VCaP (cell line): ENCODE data around the gene NAIF1.

ENCODE experiments used
- H3K27ac ChIP-seq: fragments of 450-650 bp; 2 replicates; pipeline ENCODE4 v1.5.1; 2017
- TF ChIP-seq, protein P1 (sequence below): fragments of 450-650 bp; conservative IDR thresholded peaks from 2 replicates; pipeline ENCODE4 v1.5.1; 2017; ENCODE audit warnings: mild to moderate bottlenecking, moderate library complexity

The NAIF1 gene

DNA sequence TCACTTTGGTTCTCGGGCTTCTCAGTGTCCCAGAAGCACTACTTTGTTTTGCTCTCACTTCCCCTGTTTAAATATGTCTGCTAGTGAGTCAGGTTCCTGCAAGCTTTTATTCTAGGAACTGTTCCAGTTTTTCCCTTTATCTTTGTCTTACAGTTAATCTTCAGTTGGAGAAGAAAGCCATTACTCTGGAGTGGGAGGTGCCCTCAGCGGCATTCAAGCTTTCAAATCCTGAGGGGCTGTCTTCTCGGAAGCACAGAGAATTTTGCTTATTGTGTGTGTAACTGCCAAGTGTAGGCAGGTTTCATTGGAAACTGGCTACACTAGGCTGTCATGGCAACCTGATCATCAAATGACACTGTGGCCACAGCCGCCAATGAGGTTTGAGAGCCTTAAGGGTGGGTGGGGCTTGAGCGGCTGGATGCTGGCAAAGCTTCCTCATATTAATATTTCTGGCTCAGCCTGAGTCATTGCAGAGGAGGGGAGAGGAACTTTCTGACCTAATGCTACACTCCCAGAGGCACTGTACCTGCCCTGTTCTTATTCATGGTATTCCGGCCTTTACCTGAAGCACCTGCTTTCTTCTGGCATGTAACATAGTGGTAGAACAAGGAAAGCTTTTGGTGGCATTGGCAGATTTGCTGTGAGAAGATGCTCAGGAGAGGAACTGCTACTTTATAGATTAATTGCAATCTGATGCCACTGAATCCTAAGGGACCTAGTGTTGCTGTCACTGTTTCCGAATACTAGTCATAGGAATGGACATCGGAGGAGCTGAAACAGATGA, 27.2 kb upstream of the NAIF1 start:
- TF ChIP-seq, protein P1, sequence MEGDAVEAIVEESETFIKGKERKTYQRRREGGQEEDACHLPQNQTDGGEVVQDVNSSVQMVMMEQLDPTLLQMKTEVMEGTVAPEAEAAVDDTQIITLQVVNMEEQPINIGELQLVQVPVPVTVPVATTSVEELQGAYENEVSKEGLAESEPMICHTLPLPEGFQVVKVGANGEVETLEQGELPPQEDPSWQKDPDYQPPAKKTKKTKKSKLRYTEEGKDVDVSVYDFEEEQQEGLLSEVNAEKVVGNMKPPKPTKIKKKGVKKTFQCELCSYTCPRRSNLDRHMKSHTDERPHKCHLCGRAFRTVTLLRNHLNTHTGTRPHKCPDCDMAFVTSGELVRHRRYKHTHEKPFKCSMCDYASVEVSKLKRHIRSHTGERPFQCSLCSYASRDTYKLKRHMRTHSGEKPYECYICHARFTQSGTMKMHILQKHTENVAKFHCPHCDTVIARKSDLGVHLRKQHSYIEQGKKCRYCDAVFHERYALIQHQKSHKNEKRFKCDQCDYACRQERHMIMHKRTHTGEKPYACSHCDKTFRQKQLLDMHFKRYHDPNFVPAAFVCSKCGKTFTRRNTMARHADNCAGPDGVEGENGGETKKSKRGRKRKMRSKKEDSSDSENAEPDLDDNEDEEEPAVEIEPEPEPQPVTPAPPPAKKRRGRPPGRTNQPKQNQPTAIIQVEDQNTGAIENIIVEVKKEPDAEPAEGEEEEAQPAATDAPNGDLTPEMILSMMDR: no peak
- peak overlapping the region; percentile 68 for H3K27ac ChIP-seq

GRCh38 chr9:128093011-128093410, 25.9 kb upstream of the NAIF1 start:
- H3K27ac ChIP-seq: peak overlapping the region; percentile 68
- TF ChIP-seq, protein P1: no peak

GRCh38 chr9:128092199-128092977, 25.3 kb upstream of the NAIF1 start:
- TF ChIP-seq, protein P1: no peak
- H3K27ac ChIP-seq: peak overlapping the region; percentile 68

DNA sequence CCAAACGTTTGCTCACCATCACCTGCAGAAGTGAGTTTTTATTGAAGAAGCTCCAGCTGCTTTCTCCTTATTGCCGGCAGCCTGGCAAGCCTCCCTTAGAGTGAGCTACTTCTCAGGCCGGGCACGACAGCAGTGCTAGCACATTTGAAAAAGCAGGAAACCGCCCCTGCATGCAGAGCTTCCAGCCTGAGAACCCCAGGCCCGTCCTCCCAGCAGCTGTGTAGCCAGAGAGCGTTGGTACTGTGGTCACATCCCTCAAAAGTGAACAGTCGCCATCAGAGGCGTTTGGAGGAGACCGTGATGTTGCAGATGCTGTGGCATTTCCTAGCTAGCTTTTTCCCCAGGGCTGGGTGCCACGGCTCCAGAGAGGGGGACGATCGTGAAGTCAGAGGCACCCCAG, 24.5 kb upstream of the NAIF1 start:
- H3K27ac ChIP-seq: peak overlapping the region; percentile 68
- TF ChIP-seq, protein P1: no peak

- H3K27ac ChIP-seq: peak overlapping the region; percentile 68
- TF ChIP-seq, protein P1: no peak
These were observed 24.0 kb upstream of the NAIF1 start for GRCh38 chr9:128091144-128091543.

- 0 out of 2 replicates have a peak overlapping the region, but pooled peaks have one; percentile 68 for H3K27ac ChIP-seq
- TF ChIP-seq, protein P1: no peak
These were observed 22.2 kb upstream of the NAIF1 start for GRCh38 chr9:128089299-128089698.

DNA sequence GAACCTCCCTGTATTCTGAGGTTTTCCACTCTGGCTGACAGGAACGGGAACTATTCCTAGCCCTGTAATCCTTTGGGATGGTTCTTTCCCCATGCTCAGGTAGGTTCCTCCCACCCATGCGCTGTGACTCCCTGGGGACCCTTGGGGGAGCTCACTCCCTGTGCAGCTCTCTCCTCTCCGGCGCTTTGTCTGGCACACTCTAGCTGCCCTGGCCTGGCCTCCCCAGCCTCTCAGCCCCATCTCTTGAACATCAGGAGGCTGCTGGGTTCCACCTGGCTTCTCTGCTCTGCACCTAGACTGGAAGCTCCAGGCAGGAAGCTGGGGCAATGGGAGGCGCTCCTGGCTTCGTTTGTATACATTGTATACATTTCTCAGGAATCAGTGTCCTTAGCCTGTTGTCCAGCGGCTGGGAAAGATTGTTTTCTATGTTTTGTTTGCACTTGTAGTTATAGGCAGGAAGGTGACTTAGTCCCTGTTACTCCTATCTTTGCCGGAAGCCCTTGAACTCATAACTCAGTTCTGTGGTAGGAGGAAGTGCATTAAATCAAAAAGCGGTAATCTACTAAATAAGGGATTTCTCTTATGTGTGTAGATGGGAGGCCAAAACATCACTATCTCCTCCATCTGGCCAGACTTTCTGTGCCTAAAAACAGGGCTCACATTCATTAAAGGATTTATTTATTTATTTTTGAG, 21.3 kb upstream of the NAIF1 start:
- peak overlapping the region; percentile 35 for H3K27ac ChIP-seq
- TF ChIP-seq, protein P1: no peak
